Limb (tissue), 2 donors: ENCODE measurements around the gene ENAH.

ENCODE experiments used
- DNase-seq, 2 donors: peaks; one replicate each; pipeline ENCODE4 v3.0.0-alpha.2; 2016; ENCODE audit errors: extremely low spot score in 2 of 2

The ENAH gene

DNA sequence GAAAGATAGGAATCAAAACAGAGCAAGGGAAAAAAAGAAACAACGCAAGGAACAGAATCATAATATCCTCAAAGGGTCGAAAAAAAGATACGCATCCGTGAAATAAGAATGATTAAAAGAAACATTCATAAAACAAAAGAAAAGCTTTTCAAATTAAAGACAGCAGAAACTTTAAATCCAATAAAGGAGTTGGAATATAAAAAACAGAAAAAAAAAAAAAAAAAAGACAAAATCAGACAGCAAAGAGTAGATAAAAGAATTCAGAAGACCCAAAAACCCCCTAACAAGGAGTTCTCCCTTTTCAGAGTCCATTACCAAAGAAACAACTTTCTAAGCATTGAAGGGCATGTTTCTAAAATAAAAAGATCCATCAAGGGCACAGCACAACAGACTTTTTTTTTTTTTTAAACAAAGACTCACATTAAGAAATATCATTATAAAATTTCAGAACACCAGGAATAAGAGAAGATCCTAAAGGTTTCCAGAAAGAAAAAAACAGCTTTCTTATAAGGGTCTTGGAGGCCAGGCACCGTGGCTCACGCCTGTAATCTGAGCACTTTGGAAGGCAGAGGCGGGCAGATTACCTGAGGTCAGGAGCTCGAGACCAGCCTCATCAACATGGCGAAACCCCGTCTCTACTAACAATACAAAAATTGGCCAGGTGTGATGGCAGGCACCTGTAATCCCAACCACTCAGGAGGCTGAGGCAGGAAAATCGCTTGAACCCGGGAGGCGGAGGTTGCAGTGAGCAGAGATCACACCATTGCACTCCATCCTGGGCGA lies 44.7 kb downstream of the ENAH start:
- no peak for DNase-seq

DNA sequence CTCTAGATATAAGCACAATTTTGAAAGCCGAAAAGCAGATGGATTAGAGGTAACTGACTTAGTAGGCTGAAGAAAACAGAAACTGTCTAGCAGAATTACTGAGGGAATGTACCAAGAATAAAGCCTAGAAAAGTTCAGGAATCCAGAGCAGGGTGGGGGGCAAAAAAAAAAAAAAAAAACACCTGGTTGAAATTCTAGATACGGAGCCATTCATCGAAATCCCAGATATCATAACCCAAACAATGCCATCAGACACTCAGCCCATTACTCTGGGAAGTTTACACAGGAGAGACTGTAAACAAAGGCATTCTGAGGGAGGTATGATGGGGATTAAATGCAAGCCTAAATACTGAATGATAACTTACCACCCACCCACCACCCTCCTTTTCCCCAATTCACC lies 45.6 kb downstream of the ENAH start:
- DNase-seq: no peak

DNA sequence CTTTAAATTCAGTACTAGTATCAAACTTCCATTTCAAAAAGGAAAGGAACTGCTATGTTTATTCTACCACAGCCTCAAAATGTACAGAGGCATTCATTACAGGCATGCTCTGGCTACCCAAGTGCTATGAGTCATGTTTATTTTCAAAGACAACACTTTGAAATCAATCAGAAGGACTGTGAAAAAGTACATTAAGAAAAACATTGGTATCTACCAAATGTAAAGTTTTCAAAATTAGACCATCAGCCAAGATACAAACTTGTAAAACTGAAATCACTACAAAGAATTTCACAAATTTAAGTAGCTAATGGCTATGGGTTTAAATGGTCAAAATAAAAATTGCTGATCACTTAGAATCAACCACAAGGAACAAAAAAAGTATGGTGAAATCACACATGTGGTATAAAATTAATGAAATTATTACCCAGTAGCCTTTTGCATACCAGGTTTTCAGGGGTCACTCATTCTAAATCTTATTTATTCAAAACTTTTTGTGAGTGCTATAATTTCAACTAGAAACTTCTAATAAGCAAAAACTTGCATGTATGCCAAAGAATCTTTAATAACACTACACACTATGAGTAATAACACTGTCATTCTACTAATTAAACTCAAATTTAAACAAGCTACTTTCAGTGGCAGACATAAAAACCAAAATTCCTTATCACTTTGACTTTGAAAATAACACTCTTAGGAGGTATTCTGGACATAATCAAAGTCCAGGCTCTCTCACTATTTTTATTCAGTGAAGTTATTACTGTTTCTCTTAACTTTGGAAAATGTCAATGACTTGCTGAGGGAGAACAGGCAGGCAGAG lies 49.2 kb downstream of the ENAH start:
- DNase-seq: no peak

DNA sequence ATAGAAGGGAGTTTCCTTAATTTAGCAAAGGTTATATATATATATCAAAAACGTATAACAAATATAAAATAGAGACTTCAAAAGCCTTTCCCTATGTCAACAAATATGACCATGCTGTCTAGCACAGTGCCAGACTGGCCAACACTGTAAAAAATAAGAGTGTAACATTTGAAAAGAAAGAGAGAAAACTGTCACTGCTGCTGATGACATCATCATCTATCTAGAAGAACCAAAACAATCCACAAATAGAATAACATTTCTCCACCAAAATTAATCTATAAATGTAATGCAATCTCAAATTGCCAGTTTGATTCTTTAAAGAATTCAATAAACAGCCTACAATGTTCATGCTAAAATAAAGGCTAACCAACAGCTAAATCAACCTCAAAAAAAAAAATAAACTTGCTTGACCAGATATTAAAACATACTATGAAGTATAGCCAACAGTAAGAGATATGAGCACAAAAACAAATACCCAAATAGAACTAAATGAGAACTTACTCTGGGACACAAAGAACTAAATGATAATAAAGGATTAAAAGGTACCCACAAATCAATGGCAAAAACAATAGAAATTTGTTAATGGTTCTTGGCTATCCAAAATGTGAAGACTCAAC lies 50.2 kb downstream of the ENAH start:
- DNase-seq: no peak

DNA sequence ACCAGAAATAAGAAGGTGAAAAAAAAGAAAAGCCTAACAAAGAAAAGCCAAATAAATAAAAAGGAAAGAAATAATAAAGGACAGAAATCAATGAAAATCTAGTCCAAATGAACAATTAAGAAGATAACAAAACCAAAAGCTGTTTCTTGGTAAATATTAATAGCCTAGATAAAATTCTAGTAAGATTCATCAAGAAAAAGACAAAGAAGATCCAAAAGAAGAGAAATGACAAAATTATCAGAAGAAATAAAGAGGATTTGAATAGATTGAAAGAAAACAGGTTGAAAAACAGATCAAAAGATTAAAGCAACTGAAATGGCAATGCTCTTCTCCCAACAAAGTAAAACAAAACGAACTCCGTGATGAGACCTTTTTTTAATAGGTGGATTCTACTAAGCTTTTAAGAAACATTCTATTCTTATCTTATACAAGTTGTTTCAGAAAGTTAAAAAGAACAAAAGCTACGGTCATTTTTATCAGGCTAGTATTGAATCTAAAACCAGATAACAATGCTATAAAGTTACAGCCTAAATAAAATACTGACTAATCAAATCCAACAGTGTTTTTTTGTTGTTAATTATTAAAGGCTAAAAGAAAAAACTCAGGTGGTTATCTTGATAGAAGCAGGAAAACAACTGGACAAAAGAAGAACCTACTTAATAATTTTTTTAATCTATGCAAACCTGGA lies 50.9 kb downstream of the ENAH start:
- DNase-seq: no peak

DNA sequence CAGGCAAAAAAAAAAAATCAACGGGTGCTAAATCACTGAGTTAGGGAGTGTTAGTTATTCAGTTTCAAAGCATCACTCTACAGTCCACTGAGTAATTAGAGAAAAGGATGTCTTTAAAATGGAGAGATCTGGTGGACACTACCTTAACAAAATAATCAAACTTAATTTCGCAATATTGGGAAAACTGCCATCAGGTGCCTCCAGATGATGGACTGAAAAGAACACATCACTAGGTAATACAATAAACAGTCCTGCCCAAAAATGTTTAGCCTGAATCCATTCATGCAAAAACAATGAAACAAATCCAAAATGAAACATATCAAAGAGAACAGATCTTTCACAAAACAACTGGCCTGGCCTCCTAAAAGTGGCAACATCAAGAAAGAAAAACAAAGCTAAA lies 54.1 kb downstream of the ENAH start:
- no peak for DNase-seq

DNA sequence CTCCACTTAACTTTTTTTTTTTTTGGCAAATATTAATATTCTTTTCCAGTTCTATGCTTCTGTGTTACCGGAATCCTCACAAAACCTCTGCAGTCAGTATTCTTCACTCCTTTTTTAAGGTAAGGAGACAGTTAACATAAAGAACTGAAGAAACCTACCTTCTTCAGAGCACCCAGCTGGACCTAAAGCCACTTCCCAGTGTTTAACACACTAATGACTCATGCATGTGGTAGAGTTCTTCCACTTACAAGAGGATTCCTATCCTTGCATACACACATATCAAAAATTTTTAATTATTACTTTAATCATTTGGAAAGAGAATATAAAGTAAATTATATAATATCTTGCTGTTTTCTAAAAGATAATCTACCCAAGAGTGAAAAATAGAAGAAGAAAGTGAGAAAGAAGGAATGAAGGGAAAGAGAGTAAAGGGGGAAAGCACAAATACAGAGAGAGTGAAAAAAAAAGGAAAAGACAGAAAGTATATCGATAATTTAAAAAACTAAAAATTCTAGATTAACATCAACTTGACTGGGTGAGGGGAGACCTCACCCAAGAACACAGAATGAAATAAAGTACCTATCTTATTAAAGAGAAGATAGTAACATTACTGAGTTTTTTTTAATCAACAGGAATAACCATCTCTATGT lies 54.9 kb downstream of the ENAH start:
- no peak for DNase-seq

DNA sequence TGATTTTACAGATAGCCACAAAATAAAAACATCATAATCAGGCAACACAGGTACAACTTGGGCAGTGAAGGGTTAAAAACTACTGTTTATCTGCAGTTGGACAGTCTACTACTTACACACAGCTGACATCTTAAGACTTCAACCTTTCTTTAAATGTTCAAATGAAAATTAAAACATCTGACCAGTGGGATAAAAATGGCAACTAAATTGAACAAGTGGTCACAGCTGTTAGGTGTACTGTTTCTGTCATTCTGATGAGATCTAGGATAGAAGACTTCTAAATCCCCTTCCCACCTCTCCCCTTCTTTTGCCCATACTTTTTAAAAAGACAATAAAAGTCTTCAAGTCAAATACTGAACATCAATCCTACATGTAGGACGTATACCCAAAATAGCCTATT lies 56.2 kb downstream of the ENAH start:
- no peak for DNase-seq

DNA sequence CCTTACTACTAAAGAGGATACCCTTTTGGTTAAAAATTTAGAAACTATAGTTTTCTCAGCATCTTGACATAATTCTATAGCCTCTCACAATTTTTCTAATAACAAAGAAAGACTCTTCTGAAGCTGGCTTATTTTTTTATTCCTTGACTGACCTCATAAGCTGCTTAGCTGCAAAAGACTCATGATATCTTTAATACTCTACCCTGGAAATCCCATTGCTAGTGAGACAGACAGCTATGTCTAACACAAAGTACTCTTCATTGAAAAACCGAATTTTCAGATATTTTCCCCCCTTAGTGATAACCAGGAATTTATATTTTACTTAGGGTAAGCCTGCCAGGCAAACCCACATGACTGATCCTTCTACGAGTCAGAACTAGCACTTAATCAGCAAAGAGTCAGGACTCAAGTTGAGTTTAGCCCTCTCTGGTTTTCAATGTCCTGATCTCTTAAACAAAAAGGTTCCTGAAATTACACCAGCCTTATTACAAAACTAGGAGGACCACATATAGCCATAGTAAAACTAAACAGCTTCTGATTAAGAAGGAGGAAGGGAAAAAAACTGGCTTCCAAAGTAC lies 56.9 kb downstream of the ENAH start:
- no peak for DNase-seq

DNA sequence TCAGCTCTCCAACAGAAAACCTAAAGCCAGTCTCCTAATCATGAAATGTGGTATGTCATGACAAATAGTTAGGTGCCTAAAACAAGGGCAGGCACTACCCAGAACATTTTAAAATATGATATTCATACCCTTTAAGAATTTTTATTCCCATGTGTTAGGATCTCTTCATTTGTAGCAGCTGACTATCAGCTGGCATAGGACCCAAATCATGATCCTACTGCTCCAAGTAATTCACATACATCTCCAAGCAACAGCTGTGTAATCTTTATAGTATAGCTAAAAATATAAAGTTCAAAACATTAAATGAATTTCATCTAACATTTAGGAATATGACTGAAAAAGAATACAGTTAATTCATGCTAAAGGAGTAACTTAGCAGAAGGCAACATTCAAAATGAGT lies 57.5 kb downstream of the ENAH start:
- DNase-seq: no peak

DNA sequence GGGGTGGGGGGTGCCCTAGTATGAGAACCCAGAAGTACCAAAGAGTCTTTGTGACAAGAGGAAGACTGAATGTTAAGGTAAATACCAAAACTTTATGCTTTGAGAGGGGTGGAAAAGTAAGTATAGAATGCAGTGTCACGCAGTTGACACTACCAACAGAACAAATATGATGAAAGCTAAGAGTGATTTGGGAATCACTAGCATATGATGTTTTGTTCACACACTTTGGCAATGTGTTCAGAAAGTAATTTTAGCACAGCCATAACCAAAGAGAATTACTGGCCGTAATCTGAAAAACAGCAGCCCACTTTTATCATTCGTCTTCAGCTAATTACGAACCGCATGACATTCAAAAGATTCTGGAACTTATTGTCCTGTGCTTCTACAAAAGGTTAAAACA lies 59.5 kb downstream of the ENAH start:
- DNase-seq: no peak

DNA sequence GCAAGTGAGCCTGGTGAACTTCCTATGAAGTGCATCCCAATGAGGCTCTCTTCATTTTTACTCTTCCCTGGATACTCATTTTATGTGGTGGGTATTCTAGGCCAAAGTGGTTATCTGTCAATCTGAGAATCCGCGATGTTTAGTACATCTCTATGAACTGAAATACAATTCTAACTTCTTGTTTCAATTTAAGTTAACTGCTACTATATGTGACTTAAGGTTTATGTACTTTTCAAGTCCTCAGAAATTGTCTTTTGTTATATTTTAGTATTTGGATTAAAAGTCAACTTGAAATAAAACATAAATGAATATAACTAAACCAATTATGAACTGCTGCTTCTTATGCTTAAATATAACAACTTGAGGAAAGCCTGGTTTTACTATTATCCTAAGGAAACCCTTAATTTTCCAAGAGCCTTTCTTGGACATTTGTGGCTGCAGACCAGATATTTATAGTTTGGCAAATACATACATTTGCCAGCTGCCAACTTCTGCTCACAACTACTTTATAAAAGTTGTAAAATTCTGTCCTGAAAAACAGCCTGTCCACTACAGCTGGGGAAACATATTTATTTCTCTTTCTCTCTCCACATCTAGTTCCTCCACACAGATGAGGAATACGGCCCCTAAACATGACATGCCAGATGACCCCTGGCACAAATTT lies 60.4 kb downstream of the ENAH start:
- DNase-seq: no peak

DNA sequence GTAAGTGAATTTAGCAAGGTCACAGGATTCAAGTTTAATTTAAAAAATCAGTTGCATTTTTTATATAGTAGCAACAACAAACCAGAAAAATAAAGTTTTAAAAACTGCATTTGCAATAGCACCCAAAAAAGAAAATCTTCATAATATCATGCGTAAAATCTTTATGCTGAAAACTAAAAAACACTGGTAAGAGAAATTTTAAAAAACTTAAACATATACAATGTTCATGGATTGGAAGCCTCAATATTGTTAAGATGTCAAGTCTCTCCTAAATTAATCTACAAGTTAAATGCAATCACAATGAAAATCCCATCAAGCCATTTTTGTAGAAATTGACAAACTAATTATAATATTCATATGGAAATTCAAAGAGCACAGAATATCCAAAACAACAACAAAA lies 65.6 kb downstream of the ENAH start:
- no peak for DNase-seq

DNA sequence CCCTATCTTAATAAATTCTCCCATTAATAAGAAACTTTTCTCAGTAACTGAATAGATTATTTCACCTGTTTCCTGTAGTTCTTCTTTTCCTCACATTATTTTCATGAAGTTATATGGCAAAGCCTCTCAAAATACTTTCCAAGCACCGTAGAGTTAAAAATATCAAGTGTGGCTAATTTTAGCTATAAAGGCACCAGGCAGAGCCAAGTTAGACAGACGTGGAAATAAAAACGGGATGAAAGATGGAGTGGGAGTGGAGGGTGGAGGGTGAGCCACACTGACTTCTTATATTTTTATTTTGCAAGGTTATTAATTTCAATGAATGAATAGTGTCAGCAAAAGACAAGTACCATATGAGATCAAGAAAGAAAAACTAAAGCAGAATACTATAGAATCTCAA lies 71.7 kb downstream of the ENAH start:
- peak in 1 of 2 donors; percentile 24 for DNase-seq

DNA sequence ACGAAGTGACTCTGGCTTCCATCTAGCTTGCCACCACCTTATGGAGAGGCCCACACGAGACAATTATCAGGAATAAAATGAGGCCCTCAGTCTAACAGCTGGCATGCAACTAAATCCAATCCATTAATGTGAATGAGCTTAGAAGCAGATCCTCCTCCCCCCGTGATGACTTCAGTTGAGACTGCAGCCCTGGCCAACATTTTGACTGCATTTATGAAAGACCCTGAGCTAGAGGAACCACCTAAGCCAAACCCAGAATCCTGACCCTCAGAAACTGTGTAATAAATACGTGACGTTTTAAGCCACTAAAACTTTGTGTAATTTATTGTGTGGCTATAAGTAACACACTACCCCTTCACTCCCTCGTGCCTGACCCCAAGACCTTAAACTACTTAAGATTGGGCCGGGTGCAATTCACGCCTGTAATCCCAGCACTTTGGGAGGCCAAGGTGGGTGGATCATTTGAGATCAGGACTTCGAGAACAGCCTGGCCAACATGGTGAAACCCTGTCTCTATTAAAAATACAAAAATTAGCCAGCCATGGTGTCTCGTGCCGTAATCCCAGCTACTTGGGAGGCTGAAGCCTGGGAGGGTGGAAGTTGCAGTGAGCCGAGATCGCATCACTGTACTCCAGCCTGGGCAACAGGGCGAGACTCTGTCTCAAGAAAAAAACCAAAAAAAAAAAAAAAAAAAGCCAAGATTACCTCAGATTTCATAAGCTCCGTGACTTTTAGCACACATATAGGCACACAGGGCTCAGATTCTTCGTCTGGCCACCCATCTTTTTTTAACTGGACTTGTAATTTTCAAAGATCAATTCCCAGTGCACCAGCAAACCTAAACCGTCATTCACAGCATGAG lies 72.5 kb downstream of the ENAH start:
- no peak for DNase-seq

DNA sequence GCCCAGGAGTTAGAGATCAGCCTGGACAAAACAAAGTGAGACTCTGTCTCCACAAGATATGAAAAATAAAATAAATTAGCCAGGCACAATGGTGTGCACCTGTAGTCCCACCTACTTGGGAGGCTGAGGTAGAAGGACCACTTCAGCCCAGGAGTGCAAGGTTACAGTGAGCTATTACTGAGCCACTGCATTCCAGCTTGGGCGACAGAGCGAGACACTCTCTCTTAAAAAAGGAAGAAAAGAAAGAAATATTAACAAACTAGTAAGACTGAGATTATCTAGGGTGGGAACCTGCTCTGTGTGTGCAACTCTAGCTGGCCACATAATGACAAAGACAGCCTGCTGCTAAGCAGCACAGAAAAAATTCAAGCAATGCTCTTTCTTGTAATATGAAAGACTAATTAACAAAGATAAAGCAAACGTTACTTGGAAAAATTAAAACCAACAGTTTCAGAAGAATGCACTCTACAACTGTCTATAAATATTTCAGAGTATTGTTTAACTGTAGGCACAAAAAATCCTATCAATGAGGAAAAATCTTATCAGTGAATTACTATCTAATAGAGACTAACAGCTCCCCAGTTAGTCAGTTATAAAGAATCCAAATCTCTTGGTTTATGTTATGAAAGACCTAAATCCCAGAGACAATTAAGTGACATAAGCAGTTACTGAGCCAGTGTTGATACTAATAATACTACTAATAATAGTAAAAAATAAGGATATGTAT lies 74.5 kb downstream of the ENAH start:
- DNase-seq: no peak

DNA sequence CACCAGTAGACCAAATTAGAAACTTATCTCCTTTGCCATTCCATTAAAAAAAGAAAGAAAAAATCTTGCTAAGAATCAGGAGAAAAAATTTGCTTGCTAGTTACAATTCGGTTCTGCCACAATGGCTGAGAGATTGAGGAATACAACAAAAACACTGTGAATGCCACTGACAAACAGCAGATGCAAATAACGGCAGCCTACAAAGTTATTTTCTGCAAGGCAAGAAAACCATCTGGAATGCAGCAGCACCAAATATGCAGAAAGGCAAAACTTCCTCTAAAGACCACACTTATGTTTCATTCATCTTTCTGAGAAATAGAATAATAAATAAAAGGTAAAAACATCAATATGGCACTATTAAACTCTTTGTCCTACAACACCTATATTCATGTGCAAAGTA lies 75.7 kb downstream of the ENAH start:
- no peak for DNase-seq

DNA sequence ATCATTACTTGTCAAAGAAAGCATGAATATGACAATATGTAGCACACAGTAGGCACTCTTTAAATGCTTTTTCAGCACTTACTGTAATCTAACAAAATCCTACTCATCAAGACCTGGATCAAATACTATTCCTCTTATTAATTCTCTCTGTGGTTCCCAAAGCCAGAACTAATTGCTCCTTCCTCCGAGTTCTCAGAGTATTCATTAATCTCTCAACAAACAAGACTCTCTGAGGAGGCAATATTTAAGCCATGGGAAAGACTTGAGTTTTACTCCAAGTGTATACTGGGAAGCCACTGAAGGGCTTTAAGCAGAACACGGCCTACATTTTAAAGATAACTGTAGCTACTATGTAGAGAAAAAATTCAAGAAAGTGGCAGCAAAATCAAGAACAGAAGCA lies 79.7 kb downstream of the ENAH start:
- no peak for DNase-seq

DNA sequence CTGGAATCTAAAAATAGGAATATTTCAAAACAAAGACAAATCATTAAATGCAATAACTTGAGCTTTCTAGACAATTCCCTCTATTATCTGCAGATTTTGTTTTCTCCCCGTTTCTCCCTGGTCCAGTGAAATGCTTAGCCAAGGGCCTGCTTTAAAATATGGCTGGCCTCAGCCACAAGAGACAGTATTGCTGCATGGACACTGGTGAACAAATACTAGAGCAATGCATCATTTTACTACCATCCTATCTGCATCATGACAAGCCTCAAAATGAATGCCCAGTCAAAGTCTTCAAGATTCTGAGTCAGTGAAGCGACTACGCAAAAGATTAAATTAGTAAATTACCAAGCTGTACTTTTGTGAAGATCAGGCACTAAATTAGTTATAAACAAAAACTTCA lies 80.5 kb downstream of the ENAH start:
- DNase-seq: no peak
